ENCODE measurements around the gene MAP3K9.
"Not testable (repeated sequence)": the region's sequence is repeated elsewhere in the genome, so short reads cannot be mapped to it uniquely, and the experiment has no call there.

The MAP3K9 gene

GRCh38 chr14:70721542-70721941, 87.8 kb downstream of the MAP3K9 start:
- peak; percentile 70 for DNase-seq

- DNase-seq: no peak
These were observed 90.8 kb downstream of the MAP3K9 start for GRCh38 chr14:70718383-70719118.

GRCh38 chr14:70716958-70717357, 92.4 kb downstream of the MAP3K9 start:
- no peak for DNase-seq

- DNase-seq: no peak
These were observed 92.8 kb downstream of the MAP3K9 start for GRCh38 chr14:70716483-70716882.

- no peak for DNase-seq
These were observed 95.2 kb downstream of the MAP3K9 start for GRCh38 chr14:70714055-70714550.

- no peak for DNase-seq
These were observed 95.8 kb downstream of the MAP3K9 start for GRCh38 chr14:70713511-70713916.

- DNase-seq: no peak
These were observed 96.2 kb downstream of the MAP3K9 start for GRCh38 chr14:70713096-70713495.

GRCh38 chr14:70711451-70711850, 97.9 kb downstream of the MAP3K9 start:
- no peak for DNase-seq

GRCh38 chr14:70709726-70710382, 99.5 kb downstream of the MAP3K9 start:
- DNase-seq: peak; percentile 94

- peak; percentile 93 for DNase-seq
These were observed 100.4 kb downstream of the MAP3K9 start for GRCh38 chr14:70708717-70709570.

- peak; percentile 92 for DNase-seq
These were observed 101.9 kb downstream of the MAP3K9 start for GRCh38 chr14:70707138-70708038.

- DNase-seq: no peak
These were observed 103.1 kb downstream of the MAP3K9 start for GRCh38 chr14:70706177-70706576.

- no peak for DNase-seq
These were observed 104.4 kb downstream of the MAP3K9 start for GRCh38 chr14:70704960-70705359.

- not testable (repeated sequence) for DNase-seq
These were observed 105.6 kb downstream of the MAP3K9 start for GRCh38 chr14:70703621-70704168.

- no peak for DNase-seq
These were observed 107.2 kb downstream of the MAP3K9 start for GRCh38 chr14:70702161-70702560.

- no peak for DNase-seq
These were observed 107.7 kb downstream of the MAP3K9 start for GRCh38 chr14:70701610-70702009.

- DNase-seq: no peak
These were observed 108.2 kb downstream of the MAP3K9 start for GRCh38 chr14:70700955-70701585.

- no peak for DNase-seq
These were observed 109.7 kb downstream of the MAP3K9 start for GRCh38 chr14:70699646-70700045.

GRCh38 chr14:70698288-70698687, 111.0 kb downstream of the MAP3K9 start:
- peak; percentile 63 for DNase-seq

GRCh38 chr14:70697701-70698100, 111.6 kb downstream of the MAP3K9 start:
- no peak for DNase-seq

GRCh38 chr14:70696026-70696425, 113.3 kb downstream of the MAP3K9 start:
- DNase-seq: no peak

Data from islet precursor cell (in vitro differentiated cells).